ENCODE measurements around the gene SIRT3. TPM values are rescaled to one million over a fixed set of nuclear protein-coding genes. Genes with fewer than 3 reads are reported as not detected.

The SIRT3 gene
- total and polyA plus RNA-seq, 2 of the 13 experiments (the other 11 are each of a cell fraction or from before 2014, with no cell fraction given) = 15.1 to 18.2 TPM

DNA sequence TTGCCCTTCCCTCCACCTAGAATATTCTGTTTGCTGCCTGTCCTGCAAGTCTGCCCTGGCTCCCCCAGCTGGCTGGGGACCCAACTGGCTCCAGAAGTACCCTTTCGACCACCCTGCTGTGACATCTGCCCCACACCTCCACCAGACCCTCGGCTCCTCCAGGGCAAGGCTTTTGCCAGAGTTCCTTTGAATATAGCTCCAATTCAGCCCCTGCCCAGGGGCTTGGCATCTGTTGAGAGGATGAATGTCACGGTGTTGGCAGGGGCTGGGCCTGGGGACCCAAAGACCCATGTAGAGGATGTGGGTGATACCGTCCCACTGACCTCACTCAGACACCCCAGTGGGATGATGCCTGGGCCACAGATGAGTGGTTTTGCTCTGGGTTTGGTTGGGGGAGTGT, 46.0 kb upstream of the SIRT3 start (continued):
- TF ChIP-seq, protein P1, sequence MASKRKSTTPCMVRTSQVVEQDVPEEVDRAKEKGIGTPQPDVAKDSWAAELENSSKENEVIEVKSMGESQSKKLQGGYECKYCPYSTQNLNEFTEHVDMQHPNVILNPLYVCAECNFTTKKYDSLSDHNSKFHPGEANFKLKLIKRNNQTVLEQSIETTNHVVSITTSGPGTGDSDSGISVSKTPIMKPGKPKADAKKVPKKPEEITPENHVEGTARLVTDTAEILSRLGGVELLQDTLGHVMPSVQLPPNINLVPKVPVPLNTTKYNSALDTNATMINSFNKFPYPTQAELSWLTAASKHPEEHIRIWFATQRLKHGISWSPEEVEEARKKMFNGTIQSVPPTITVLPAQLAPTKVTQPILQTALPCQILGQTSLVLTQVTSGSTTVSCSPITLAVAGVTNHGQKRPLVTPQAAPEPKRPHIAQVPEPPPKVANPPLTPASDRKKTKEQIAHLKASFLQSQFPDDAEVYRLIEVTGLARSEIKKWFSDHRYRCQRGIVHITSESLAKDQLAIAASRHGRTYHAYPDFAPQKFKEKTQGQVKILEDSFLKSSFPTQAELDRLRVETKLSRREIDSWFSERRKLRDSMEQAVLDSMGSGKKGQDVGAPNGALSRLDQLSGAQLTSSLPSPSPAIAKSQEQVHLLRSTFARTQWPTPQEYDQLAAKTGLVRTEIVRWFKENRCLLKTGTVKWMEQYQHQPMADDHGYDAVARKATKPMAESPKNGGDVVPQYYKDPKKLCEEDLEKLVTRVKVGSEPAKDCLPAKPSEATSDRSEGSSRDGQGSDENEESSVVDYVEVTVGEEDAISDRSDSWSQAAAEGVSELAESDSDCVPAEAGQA (IDR thresholded peaks at IDR 0.05; ENCODE audit: low read depth) = no peak
- TF ChIP-seq, protein P1 (CRISPR knock-in tag; IDR thresholded peaks at IDR 0.05; ENCODE audit: borderline replicate concordance) = no peak
- TF ChIP-seq, protein P2, sequence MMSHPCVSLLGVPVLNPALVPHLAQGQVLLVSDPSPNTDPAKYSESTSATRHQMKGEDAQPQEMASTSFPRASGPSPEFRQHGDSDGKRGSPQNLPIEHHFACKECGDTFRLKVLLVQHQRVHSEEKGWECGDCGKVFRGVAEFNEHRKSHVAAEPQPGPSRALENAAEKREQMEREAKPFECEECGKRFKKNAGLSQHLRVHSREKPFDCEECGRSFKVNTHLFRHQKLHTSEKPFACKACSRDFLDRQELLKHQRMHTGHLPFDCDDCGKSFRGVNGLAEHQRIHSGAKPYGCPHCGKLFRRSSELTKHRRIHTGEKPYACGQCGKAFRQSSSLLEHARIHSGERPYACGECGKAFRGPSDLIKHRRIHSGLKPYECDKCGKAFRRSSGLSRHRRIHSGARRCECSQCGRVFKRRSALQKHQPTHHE (CRISPR knock-in tag; IDR thresholded peaks at IDR 0.05; ENCODE audit: borderline replicate concordance) = no peak
- TF ChIP-seq PRMT3 (CRISPR knock-in tag; IDR thresholded peaks at IDR 0.05; ENCODE audit: borderline replicate concordance, low read depth) (no peak), FOSL2 (CRISPR knock-in tag; IDR thresholded peaks at IDR 0.05) (no peak), ZFP41 (CRISPR knock-in tag; IDR thresholded peaks at IDR 0.05; ENCODE audit: borderline replicate concordance) (no peak), ZNF616 (CRISPR knock-in tag; IDR thresholded peaks at IDR 0.05; ENCODE audit: low read depth) (no peak), IKZF4 (CRISPR knock-in tag; IDR thresholded peaks at IDR 0.05; ENCODE audit: borderline replicate concordance, low read depth, not compliant biosample characterization) (no peak)
